ENCODE results near the gene WDPCP.

GRCh38 chr2:63345285-63345633, 243.0 kb downstream of the WDPCP start:
- TF ChIP-seq CTCF (IDR thresholded peaks at IDR 0.05), result no peak
- TF ChIP-seq ZFX (IDR thresholded peaks at IDR 0.05; ENCODE audit: borderline replicate concordance), result no peak

Data from 22Rv1 (cell line).